Mesendoderm (in vitro differentiated cells): ENCODE measurements around the gene ALDH1A3.

Source experiments
- DNase-seq: peaks from one replicate; pipeline ENCODE4 v3.0.0; 2013
- H2AK5ac ChIP-seq: 2 replicates; pipeline ENCODE4 v1.6.1; 2013; ENCODE audit warnings: low read length, inconsistent platforms
- H2BK120ac ChIP-seq: 2 replicates; pipeline ENCODE4 v1.6.1; 2013; ENCODE audit warnings: low read depth, mild to moderate bottlenecking, low read length, moderate library complexity, mixed read lengths
- H2BK15ac ChIP-seq: replicated peaks from 2 replicates; pipeline ENCODE4 v1.6.1; 2013; ENCODE audit warnings: low read depth, mild to moderate bottlenecking, moderate library complexity
- H2BK5ac ChIP-seq: 2 replicates; pipeline ENCODE4 v1.6.1; 2013; ENCODE audit warnings: low read length, inconsistent platforms
- H3K18ac ChIP-seq: 2 replicates; pipeline ENCODE4 v1.6.1; 2013; ENCODE audit warnings: mild to moderate bottlenecking, low read length, mixed read lengths
- H3K23ac ChIP-seq: one replicate; pipeline ENCODE4 v1.6.1; 2013; ENCODE audit warnings: low read length
- H3K27ac ChIP-seq: 2 replicates; pipeline ENCODE4 v1.5.1; 2013; ENCODE audit warnings: low read depth, mild to moderate bottlenecking, inconsistent platforms, low read length, moderate library complexity
- H3K27me3 ChIP-seq: 2 replicates; pipeline ENCODE4 v1.6.1; 2013; ENCODE audit warnings: low read length, control low read depth, mild to moderate bottlenecking, inconsistent platforms; ENCODE audit not compliant: insufficient read depth, poor library complexity
- H3K36me3 ChIP-seq: 2 replicates; pipeline ENCODE4 v1.6.1; 2013; ENCODE audit warnings: low read length, inconsistent platforms; ENCODE audit not compliant: control insufficient read depth, insufficient read depth
- H3K4ac ChIP-seq: one replicate; pipeline ENCODE4 v1.6.1; 2013; ENCODE audit warnings: low read depth, mild to moderate bottlenecking, low read length, moderate library complexity
- H3K4me1 ChIP-seq: 2 replicates; pipeline ENCODE4 v1.6.1; 2013; ENCODE audit warnings: low read depth, low read length, inconsistent platforms; ENCODE audit not compliant: control insufficient read depth
- H3K4me2 ChIP-seq: 2 replicates; pipeline ENCODE4 v1.6.1; 2013; ENCODE audit warnings: low read length
- H3K4me3 ChIP-seq: 2 replicates; pipeline ENCODE4 v1.5.1; 2013; ENCODE audit warnings: mild to moderate bottlenecking, low read length
- H3K56ac ChIP-seq: one replicate; pipeline ENCODE4 v1.6.1; 2013; ENCODE audit warnings: low read length
- H3K79me1 ChIP-seq: 2 replicates; pipeline ENCODE4 v1.6.1; 2013; ENCODE audit warnings: low read length, inconsistent platforms
- H3K79me2 ChIP-seq: 2 replicates; pipeline ENCODE4 v1.6.1; 2013; ENCODE audit warnings: mild to moderate bottlenecking, low read length; ENCODE audit not compliant: control insufficient read depth, insufficient read depth
- H3K9ac ChIP-seq: 2 replicates; pipeline ENCODE4 v1.6.1; 2013; ENCODE audit warnings: low read length, inconsistent platforms
- H4K5ac ChIP-seq: one replicate; pipeline ENCODE4 v1.6.1; 2013; ENCODE audit warnings: low read length
- H4K8ac ChIP-seq: one replicate; pipeline ENCODE4 v1.6.1; 2013; ENCODE audit warnings: low read depth, mild to moderate bottlenecking, control low read depth, low read length, moderate library complexity
- WGBS: extraction: QIAGEN DNeasy Blood & Tissue Kit; methylation state at CpG from one replicate; pipeline ENCODE4 v1.1.7; 2013; ENCODE audit warnings: low lambda C conversion rate, missing lambda C conversion rate; ENCODE audit not compliant: insufficient coverage; ENCODE audit errors: extremely low coverage; 5-methylcytosine and 5-hydroxymethylcytosine counted together

Gene ALDH1A3

GRCh38 chr15:100949691-100950090 is 70.1 kb downstream of the ALDH1A3 start:
- Histone ChIP-seq H3K27ac (no peak overlapping the region), H3K4me1 (no peaks in the 10 kb centered on the region), H2BK15ac (no peak overlapping the region), H3K9ac (no peak overlapping the region), H3K18ac (no peak overlapping the region), H3K36me3 (no peaks in the 10 kb centered on the region), H3K4me2 (no peak overlapping the region), H3K4me3 (no peak overlapping the region), H4K8ac (no peak overlapping the region), H2BK120ac (no peak overlapping the region), H3K56ac (no peak overlapping the region), H2AK5ac (no peak overlapping the region), H4K5ac (no peak overlapping the region), H3K79me1 (no peaks in the 10 kb centered on the region), H3K27me3 (no peaks in the 10 kb centered on the region), H2BK5ac (no peak overlapping the region), H3K4ac (no peak overlapping the region), H3K79me2 (no peaks in the 10 kb centered on the region), H3K23ac (no peak overlapping the region)
- DNase-seq, result no peak
- WGBS, result no CpG with 5 or more reads among the region's 1 CpG

GRCh38 chr15:100951965-100952364 is 72.3 kb downstream of the ALDH1A3 start:
- H3K4me3 ChIP-seq, result no peak overlapping the region
- no peak overlapping the region for H2BK15ac ChIP-seq
- no peak overlapping the region for H3K4ac ChIP-seq
- H3K27ac ChIP-seq, result no peak overlapping the region
- H3K4me2 ChIP-seq, result no peak overlapping the region
- no peaks in the 10 kb centered on the region for H3K27me3 ChIP-seq
- H2BK120ac ChIP-seq, result no peak overlapping the region
- no peak for DNase-seq
- H3K9ac ChIP-seq, result no peak overlapping the region
- H3K23ac ChIP-seq, result no peak overlapping the region
- no peak overlapping the region for H2AK5ac ChIP-seq
- WGBS, result no CpG with 5 or more reads among the region's 5 CpGs
- no peak overlapping the region for H4K5ac ChIP-seq
- H4K8ac ChIP-seq, result no peak overlapping the region
- H2BK5ac ChIP-seq, result no peak overlapping the region
- no peaks in the 10 kb centered on the region for H3K36me3 ChIP-seq
- H3K18ac ChIP-seq, result no peak overlapping the region
- no peaks in the 10 kb centered on the region for H3K79me2 ChIP-seq
- H3K79me1 ChIP-seq, result no peaks in the 10 kb centered on the region
- H3K4me1 ChIP-seq, result no peaks in the 10 kb centered on the region
- H3K56ac ChIP-seq, result no peak overlapping the region

GRCh38 chr15:100952566-100952965 is 72.9 kb downstream of the ALDH1A3 start:
- Histone ChIP-seq H3K27me3 (no peaks in the 10 kb centered on the region), H2BK120ac (no peak overlapping the region), H2AK5ac (no peak overlapping the region), H3K18ac (no peak overlapping the region), H3K23ac (no peak overlapping the region), H4K8ac (no peak overlapping the region), H3K9ac (no peak overlapping the region), H3K27ac (no peak overlapping the region), H3K36me3 (no peaks in the 10 kb centered on the region), H3K79me2 (no peaks in the 10 kb centered on the region), H3K79me1 (no peaks in the 10 kb centered on the region), H3K4me3 (no peak overlapping the region), H3K4me2 (no peak overlapping the region), H2BK5ac (no peak overlapping the region), H4K5ac (no peak overlapping the region), H3K56ac (no peak overlapping the region), H2BK15ac (no peak overlapping the region), H3K4ac (no peak overlapping the region), H3K4me1 (no peaks in the 10 kb centered on the region)
- no CpG with 5 or more reads among the region's 3 CpGs for WGBS
- no peak for DNase-seq

GRCh38 chr15:100958326-100959065 is 78.9 kb downstream of the ALDH1A3 start:
- no peak overlapping the region for H3K4me2 ChIP-seq
- DNase-seq, result no peak
- H3K4me3 ChIP-seq, result no peak overlapping the region

DNA sequence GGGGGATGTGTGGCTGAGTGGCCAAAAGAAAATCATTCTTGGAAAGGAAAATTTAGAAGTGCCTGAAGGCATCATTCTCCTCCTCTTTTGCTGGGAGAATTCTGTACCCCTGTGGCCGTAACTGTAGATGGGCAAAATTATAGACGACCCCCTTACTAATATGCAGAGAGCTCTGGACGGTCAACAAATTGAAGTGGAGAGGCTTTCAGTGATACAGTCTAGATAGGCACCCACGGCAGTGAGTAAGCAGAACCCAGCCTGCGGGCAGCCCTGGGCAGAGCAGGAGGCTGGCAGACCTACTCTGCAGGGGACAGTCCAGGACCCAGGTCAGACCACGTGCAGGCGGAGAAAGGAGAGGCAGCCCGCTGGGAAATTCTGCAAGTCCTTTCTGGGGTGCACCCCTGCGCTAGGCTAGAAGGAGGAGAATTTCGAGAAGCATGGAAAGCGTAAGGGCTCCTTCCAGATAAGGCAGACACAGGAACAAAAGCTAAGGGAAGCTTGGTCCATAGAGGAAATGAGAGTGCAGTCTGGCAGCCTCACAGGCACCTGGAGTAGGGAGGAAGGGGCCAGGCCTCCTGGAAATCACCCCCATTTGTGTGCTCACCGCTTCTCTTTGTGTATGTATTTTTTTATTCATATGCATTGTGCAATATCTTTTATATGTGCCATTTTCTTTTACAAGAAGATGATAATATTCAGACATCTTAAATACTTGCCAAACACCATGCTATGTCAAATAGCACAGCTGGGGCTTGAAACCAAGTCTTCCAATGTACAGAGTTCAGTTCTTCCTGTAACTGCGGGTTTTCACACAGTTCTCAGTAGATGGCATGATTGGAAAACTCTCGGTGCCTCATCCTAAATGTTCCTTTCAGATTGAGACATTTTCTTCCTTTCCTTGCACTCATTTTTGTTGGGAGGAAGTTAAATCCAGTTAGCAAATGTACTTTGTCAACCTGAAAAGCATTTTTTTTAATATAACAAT is 79.7 kb downstream of the ALDH1A3 start:
- Histone ChIP-seq H3K79me2 (no peaks in the 10 kb centered on the region), H3K18ac (no peak overlapping the region), H3K4me3 (no peak overlapping the region), H3K27ac (no peak overlapping the region), H4K5ac (no peak overlapping the region), H2AK5ac (no peak overlapping the region), H3K36me3 (no peaks in the 10 kb centered on the region), H3K79me1 (no peaks in the 10 kb centered on the region), H4K8ac (no peak overlapping the region), H3K4me2 (no peak overlapping the region), H2BK5ac (no peak overlapping the region), H3K27me3 (no peaks in the 10 kb centered on the region), H3K56ac (no peak overlapping the region), H2BK15ac (no peak overlapping the region), H3K23ac (no peak overlapping the region), H3K4me1 (no peaks in the 10 kb centered on the region), H2BK120ac (no peak overlapping the region), H3K9ac (no peak overlapping the region), H3K4ac (no peak overlapping the region)
- no peak for DNase-seq
- WGBS, result no CpG with 5 or more reads among the region's 14 CpGs

More at GRCh38 chr15:100958326-100959065, 78.9 kb downstream of the ALDH1A3 start:
- H2BK120ac ChIP-seq, result no peak overlapping the region
- H3K27ac ChIP-seq, result no peak overlapping the region
- no peak overlapping the region for H3K4ac ChIP-seq
- H3K18ac ChIP-seq, result no peak overlapping the region
- no peak overlapping the region for H3K56ac ChIP-seq
- WGBS, result no CpG with 5 or more reads among the region's 10 CpGs
- H3K79me1 ChIP-seq, result no peaks in the 10 kb centered on the region
- H3K27me3 ChIP-seq, result no peaks in the 10 kb centered on the region
- no peak overlapping the region for H4K8ac ChIP-seq
- H3K79me2 ChIP-seq, result no peaks in the 10 kb centered on the region
- H2AK5ac ChIP-seq, result no peak overlapping the region
- no peak overlapping the region for H3K23ac ChIP-seq
- no peaks in the 10 kb centered on the region for H3K36me3 ChIP-seq
- H4K5ac ChIP-seq, result no peak overlapping the region
- no peak overlapping the region for H2BK15ac ChIP-seq
- no peak overlapping the region for H2BK5ac ChIP-seq
- no peaks in the 10 kb centered on the region for H3K4me1 ChIP-seq
- no peak overlapping the region for H3K9ac ChIP-seq
